Liver (tissue), 9 donors: ENCODE results near the gene EIF3I. TPM values are rescaled to one million over a fixed set of nuclear protein-coding genes. Genes with fewer than 3 reads are reported as not detected.

Source experiments
- DNase-seq: peaks from one replicate; pipeline ENCODE4 v3.0.0-alpha.2; 2017; ENCODE audit warnings: low spot score
- H3K27ac ChIP-seq, 2 donors: one replicate each; pipeline ENCODE4 v1.7.0; 2013; ENCODE audit warnings: inconsistent platforms in 2 of 2, low read length in 2 of 2, control low read depth in 1 of 2, low read depth in 1 of 2, mild to moderate bottlenecking in 1 of 2
- H3K27me3 ChIP-seq, 4 donors: one replicate each; pipeline versions ENCODE4 v1.6.1 to v1.7.0; 2013; ENCODE audit warnings: low read length in 3 of 4, inconsistent platforms in 1 of 4, mild to moderate bottlenecking in 1 of 4, moderate library complexity in 1 of 4; ENCODE audit not compliant: control insufficient read depth in 4 of 4, insufficient read depth in 4 of 4
- H3K36me3 ChIP-seq, 4 donors: one replicate each; pipeline versions ENCODE4 v1.6.1 to v1.7.0; 2013; ENCODE audit warnings: low read length in 3 of 4, mild to moderate bottlenecking in 3 of 4, low read depth in 1 of 4, moderate library complexity in 1 of 4; ENCODE audit not compliant: control insufficient read depth in 4 of 4, insufficient read depth in 3 of 4
- H3K4me1 ChIP-seq, 4 donors: one replicate each; pipeline versions ENCODE4 v1.6.1 to v1.7.0; 2013; ENCODE audit warnings: low read length in 3 of 4, mild to moderate bottlenecking in 3 of 4, moderate library complexity in 1 of 4; ENCODE audit not compliant: control insufficient read depth in 4 of 4, insufficient read depth in 4 of 4
- H3K4me3 ChIP-seq, 3 donors: one replicate each; pipeline versions ENCODE4 v1.6.1 to v1.7.0; 2013; ENCODE audit warnings: low read length in 3 of 3, control low read depth in 1 of 3, low read depth in 1 of 3, mild to moderate bottlenecking in 1 of 3
- H3K9ac ChIP-seq, 2 donors: one replicate each; pipeline ENCODE4 v1.7.0; 2013; ENCODE audit warnings: low read length in 2 of 2, mild to moderate bottlenecking in 2 of 2, moderate library complexity in 2 of 2, control low read depth in 1 of 2, low read depth in 1 of 2
- H3K9me3 ChIP-seq, 4 donors: one replicate each; pipeline versions ENCODE4 v1.6.1 to v1.7.0; 2013; ENCODE audit warnings: low read length in 3 of 4; ENCODE audit not compliant: control insufficient read depth in 4 of 4
- EGR1 ChIP-seq, 2 donors: IDR thresholded peaks; 2 replicates each; pipeline ENCODE4 v1.6.1; 2016 to 2018; ENCODE audit warnings: antibody characterized with exemption in 2 of 2, low read depth in 2 of 2
- FOXA1 ChIP-seq: IDR thresholded peaks from 2 replicates; pipeline ENCODE4 v1.6.1; 2016; ENCODE audit warnings: antibody characterized with exemption
- GABPA ChIP-seq, 2 donors: IDR thresholded peaks in 1 of 2; conservative IDR thresholded peaks in 1 of 2; 2 replicates each; pipeline ENCODE4 v1.6.1; 2016; ENCODE audit warnings: antibody characterized with exemption in 2 of 2, mild to moderate bottlenecking in 1 of 2, moderate library complexity in 1 of 2
- HNF4A ChIP-seq, 2 donors: conservative IDR thresholded peaks; 2 replicates each; pipeline ENCODE4 v1.6.1; 2016; ENCODE audit warnings: antibody characterized with exemption in 2 of 2, mild to moderate bottlenecking in 2 of 2
- RAD21 ChIP-seq, 2 donors: IDR thresholded peaks; 2 replicates each; pipeline ENCODE4 v1.6.1; 2016; ENCODE audit warnings: antibody characterized with exemption in 2 of 2, mild to moderate bottlenecking in 2 of 2
- RXRA ChIP-seq, 2 donors: IDR thresholded peaks; 2 replicates each; pipeline ENCODE4 v1.6.1; 2017 to 2018; ENCODE audit warnings: antibody characterized with exemption in 2 of 2, mild to moderate bottlenecking in 1 of 2
- SP1 ChIP-seq: IDR thresholded peaks from 2 replicates; pipeline ENCODE4 v1.6.1; 2018; ENCODE audit warnings: antibody characterized with exemption, mild to moderate bottlenecking
- TAF1 ChIP-seq: conservative IDR thresholded peaks from 2 replicates; pipeline ENCODE4 v1.6.1; 2016; ENCODE audit warnings: antibody characterized with exemption, mild to moderate bottlenecking
- YY1 ChIP-seq: IDR thresholded peaks from 2 replicates; pipeline ENCODE4 v1.6.1; 2016; ENCODE audit warnings: antibody characterized with exemption, mild to moderate bottlenecking
- WGBS: extraction: QIAGEN DNeasy Blood & Tissue Kit; methylation state at CpG from one replicate; pipeline ENCODE4 v1.1.7; 2013; 5-methylcytosine and 5-hydroxymethylcytosine counted together
- polyA plus RNA-seq, 2 donors: library from polyadenylated mRNA; stranded (reverse) in 1 of 2; unstranded in 1 of 2; fragments of 200-250 nt in 1 of 2; fragments of >200 nt in 1 of 2; fragmentation: Nextera tagmentation in 1 of 2; extraction: Ambion mirVana in 1 of 2; gene quantifications; one replicate each; pipeline versions ENCODE4 v1.2.1 to v1.2.3, GENCODE V29; 2013 to 2015
- total RNA-seq, 2 donors: library from RNA; depleted of rRNA; stranded (reverse); fragments of >200 nt; gene quantifications; one replicate each; pipeline ENCODE4 v1.2.3, GENCODE V29; 2014
- TF ChIP-seq, protein P1 (sequence below): IDR thresholded peaks from 2 replicates; pipeline ENCODE4 v1.6.1; 2016; ENCODE audit warnings: antibody characterized with exemption
- TF ChIP-seq, protein P2 (sequence below): IDR thresholded peaks from 2 replicates; pipeline ENCODE4 v1.6.1; 2016; ENCODE audit warnings: antibody characterized with exemption
- TF ChIP-seq, protein P3 (sequence below): fragments of 150-350 bp; IDR thresholded peaks from 2 replicates; pipeline ENCODE4 v1.5.1; 2017; ENCODE audit warnings: improper control_type of control experiment, low read depth, low read length; ENCODE audit not compliant: missing input control
- TF ChIP-seq, protein P4 (sequence below): IDR thresholded peaks from 2 replicates; pipeline ENCODE4 v1.6.1; 2016; ENCODE audit warnings: antibody characterized with exemption
- TF ChIP-seq, protein P5 (sequence below): IDR thresholded peaks from 2 replicates; pipeline ENCODE4 v1.6.1; 2016; ENCODE audit warnings: antibody characterized with exemption, mild to moderate bottlenecking
- donor health status: healthy.
- donor health status: healthy.
- donor health status: healthy.
- donor health status: healthy.
- donor health status: healthy.

EIF3I gene
- total and polyA plus RNA-seq, 4 donors: 75.0 to 114 (median 99.7) TPM

DNA sequence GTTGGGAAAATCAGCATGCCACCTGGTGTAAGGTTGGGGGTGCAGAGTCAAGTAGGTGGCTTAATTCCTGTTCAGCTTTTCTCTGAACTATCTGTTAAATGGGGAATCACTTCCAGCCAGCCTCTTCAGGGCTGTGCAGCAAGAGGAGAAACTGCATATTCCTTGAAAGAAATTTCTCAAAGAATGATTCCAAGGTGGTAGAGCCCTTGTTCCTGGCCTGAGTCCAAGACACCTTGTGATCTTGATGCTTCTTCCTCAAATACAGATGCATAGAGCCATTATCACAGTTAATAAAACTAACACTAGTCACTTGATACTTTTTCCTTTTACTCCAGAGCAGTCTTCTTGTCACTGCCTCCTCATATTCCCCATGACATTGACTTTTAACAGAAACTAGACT is 37.6 kb upstream of the EIF3I start:
- Histone ChIP-seq H3K27ac (no peak overlapping the region), H3K27me3 (no peaks in the 10 kb centered on the region), H3K9ac (no peak overlapping the region), H3K4me3 (no peak overlapping the region), H3K4me1 (peaks cover 8 to 21% (median 12%) of the 10 kb centered on the region in 4 donors), H3K9me3 (no peaks in the 10 kb centered on the region), H3K36me3 (peaks cover 8 to 48% (median 41%) of the 10 kb centered on the region in 4 donors)
- no peak for DNase-seq
- no peak for TF ChIP-seq GABPA (IDR thresholded peaks at IDR 0.05 in 1 of 2, conservative IDR thresholded peaks at IDR 0.05 in 1 of 2)
- TF ChIP-seq, protein P1, sequence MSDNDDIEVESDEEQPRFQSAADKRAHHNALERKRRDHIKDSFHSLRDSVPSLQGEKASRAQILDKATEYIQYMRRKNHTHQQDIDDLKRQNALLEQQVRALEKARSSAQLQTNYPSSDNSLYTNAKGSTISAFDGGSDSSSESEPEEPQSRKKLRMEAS: no peak
- TF ChIP-seq TAF1: no peak

DNA sequence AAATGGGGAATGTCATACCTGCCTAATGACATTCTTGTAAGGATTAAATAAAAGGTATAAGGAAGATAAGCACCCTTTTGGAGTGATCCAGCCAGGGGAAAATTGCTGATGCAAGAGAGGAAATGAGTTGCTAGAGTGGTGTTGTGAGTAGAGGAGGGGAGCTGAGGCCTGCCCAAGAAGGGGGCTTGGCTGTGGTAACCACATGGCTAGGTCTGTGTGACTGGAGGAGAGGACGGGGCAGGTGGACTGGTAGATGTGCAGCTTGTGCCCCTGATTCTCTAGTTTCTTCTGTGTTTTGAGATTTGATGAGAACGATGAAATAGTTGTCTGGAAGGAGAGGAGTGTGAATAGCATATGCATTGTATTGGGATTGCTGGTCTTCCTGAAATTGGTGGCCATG is 36.1 kb upstream of the EIF3I start:
- Histone ChIP-seq H3K9ac (no peak overlapping the region), H3K4me3 (no peak overlapping the region), H3K9me3 (no peaks in the 10 kb centered on the region), H3K4me1 (peaks cover 4 to 14% (median 7%) of the 10 kb centered on the region in 4 donors), H3K36me3 (peaks cover 17 to 60% (median 53%) of the 10 kb centered on the region in 4 donors), H3K27me3 (no peaks in the 10 kb centered on the region), H3K27ac (no peak overlapping the region)
- DNase-seq: no peak
- TF ChIP-seq, protein P2, sequence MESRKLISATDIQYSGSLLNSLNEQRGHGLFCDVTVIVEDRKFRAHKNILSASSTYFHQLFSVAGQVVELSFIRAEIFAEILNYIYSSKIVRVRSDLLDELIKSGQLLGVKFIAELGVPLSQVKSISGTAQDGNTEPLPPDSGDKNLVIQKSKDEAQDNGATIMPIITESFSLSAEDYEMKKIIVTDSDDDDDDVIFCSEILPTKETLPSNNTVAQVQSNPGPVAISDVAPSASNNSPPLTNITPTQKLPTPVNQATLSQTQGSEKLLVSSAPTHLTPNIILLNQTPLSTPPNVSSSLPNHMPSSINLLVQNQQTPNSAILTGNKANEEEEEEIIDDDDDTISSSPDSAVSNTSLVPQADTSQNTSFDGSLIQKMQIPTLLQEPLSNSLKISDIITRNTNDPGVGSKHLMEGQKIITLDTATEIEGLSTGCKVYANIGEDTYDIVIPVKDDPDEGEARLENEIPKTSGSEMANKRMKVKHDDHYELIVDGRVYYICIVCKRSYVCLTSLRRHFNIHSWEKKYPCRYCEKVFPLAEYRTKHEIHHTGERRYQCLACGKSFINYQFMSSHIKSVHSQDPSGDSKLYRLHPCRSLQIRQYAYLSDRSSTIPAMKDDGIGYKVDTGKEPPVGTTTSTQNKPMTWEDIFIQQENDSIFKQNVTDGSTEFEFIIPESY: no peak
- no peak for TF ChIP-seq GABPA (IDR thresholded peaks at IDR 0.05 in 1 of 2, conservative IDR thresholded peaks at IDR 0.05 in 1 of 2)
- no peak for TF ChIP-seq EGR1 (IDR thresholded peaks at IDR 0.05; ENCODE audit: low read depth in 2 of 2)
- TF ChIP-seq YY1: no peak
- TF ChIP-seq, protein P3, sequence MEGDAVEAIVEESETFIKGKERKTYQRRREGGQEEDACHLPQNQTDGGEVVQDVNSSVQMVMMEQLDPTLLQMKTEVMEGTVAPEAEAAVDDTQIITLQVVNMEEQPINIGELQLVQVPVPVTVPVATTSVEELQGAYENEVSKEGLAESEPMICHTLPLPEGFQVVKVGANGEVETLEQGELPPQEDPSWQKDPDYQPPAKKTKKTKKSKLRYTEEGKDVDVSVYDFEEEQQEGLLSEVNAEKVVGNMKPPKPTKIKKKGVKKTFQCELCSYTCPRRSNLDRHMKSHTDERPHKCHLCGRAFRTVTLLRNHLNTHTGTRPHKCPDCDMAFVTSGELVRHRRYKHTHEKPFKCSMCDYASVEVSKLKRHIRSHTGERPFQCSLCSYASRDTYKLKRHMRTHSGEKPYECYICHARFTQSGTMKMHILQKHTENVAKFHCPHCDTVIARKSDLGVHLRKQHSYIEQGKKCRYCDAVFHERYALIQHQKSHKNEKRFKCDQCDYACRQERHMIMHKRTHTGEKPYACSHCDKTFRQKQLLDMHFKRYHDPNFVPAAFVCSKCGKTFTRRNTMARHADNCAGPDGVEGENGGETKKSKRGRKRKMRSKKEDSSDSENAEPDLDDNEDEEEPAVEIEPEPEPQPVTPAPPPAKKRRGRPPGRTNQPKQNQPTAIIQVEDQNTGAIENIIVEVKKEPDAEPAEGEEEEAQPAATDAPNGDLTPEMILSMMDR: no peak
- no peak for TF ChIP-seq SP1
- TF ChIP-seq, protein P4, sequence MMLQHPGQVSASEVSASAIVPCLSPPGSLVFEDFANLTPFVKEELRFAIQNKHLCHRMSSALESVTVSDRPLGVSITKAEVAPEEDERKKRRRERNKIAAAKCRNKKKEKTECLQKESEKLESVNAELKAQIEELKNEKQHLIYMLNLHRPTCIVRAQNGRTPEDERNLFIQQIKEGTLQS: no peak
- WGBS: 92% methylated on average over 2 of the region's 2 CpGs

DNA sequence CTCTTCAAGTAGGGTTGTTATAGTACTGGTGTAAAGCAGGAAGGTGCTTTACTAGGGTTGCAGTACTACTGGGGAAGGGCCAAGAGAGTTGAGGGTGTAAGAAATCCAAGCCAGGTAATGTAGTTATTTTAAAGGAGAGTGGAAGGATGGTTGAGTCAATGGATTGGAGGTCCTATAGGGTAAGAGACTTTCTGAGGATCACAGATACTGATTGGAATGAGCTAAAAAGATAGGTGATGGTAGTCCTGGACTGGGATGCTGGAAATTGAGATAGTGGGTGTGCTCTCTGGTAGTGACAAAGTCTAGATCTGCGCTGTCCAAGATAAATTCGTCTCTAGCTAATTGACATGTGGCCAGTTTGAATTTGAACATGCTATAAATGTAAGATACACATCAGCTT is 35.7 kb upstream of the EIF3I start:
- Histone ChIP-seq H3K4me3 (no peak overlapping the region), H3K9ac (no peak overlapping the region), H3K27me3 (no peaks in the 10 kb centered on the region), H3K9me3 (no peaks in the 10 kb centered on the region), H3K27ac (no peak overlapping the region), H3K36me3 (peaks cover 21 to 64% (median 57%) of the 10 kb centered on the region in 4 donors), H3K4me1 (peaks cover 0 to 10% (median 3%) of the 10 kb centered on the region in 4 donors)
- no peak for DNase-seq
- TF ChIP-seq, protein P5, sequence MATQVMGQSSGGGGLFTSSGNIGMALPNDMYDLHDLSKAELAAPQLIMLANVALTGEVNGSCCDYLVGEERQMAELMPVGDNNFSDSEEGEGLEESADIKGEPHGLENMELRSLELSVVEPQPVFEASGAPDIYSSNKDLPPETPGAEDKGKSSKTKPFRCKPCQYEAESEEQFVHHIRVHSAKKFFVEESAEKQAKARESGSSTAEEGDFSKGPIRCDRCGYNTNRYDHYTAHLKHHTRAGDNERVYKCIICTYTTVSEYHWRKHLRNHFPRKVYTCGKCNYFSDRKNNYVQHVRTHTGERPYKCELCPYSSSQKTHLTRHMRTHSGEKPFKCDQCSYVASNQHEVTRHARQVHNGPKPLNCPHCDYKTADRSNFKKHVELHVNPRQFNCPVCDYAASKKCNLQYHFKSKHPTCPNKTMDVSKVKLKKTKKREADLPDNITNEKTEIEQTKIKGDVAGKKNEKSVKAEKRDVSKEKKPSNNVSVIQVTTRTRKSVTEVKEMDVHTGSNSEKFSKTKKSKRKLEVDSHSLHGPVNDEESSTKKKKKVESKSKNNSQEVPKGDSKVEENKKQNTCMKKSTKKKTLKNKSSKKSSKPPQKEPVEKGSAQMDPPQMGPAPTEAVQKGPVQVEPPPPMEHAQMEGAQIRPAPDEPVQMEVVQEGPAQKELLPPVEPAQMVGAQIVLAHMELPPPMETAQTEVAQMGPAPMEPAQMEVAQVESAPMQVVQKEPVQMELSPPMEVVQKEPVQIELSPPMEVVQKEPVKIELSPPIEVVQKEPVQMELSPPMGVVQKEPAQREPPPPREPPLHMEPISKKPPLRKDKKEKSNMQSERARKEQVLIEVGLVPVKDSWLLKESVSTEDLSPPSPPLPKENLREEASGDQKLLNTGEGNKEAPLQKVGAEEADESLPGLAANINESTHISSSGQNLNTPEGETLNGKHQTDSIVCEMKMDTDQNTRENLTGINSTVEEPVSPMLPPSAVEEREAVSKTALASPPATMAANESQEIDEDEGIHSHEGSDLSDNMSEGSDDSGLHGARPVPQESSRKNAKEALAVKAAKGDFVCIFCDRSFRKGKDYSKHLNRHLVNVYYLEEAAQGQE: no peak
- TF ChIP-seq GABPA (IDR thresholded peaks at IDR 0.05 in 1 of 2, conservative IDR thresholded peaks at IDR 0.05 in 1 of 2) (no peak), RAD21 (IDR thresholded peaks at IDR 0.05) (no peak), TAF1 (no peak), FOXA1 (no peak), RXRA (IDR thresholded peaks at IDR 0.05) (no peak), YY1 (no peak), HNF4A (conservative IDR thresholded peaks at IDR 0.05) (no peak), SP1 (no peak)
- WGBS: 59% methylated on average over 2 of the region's 2 CpGs
